Neutrophil (primary cell): ENCODE data around the gene TRABD2A.

Experiments used
- H3K27ac ChIP-seq: fragments of 200-600 bp; sonication (generic); 2 replicates; pipeline ENCODE4 v1.5.1; 2016; ENCODE audit warnings: mild to moderate bottlenecking, moderate library complexity
- H3K27me3 ChIP-seq: fragments of 200-600 bp; sonication (generic); 2 replicates; pipeline ENCODE4 v1.6.0; 2016; ENCODE audit warnings: mild to moderate bottlenecking
- H3K36me3 ChIP-seq: fragments of 200-600 bp; sonication (generic); 2 replicates; pipeline ENCODE4 v1.5.1; 2017
- H3K4me1 ChIP-seq, 2 experiments: fragments of 200-600 bp in 1 of 2; sonication (generic) in 1 of 2; 1 replicate in 1 of 2; 2 replicates in 1 of 2; pipeline versions ENCODE4 v1.5.1 to v1.6.1; 2013 to 2016; ENCODE audit warnings: low read depth in 1 of 2, low read length in 1 of 2, mild to moderate bottlenecking in 1 of 2, moderate library complexity in 1 of 2; ENCODE audit not compliant: control insufficient read depth in 1 of 2, insufficient read depth in 1 of 2
- H3K4me3 ChIP-seq, 2 experiments: fragments of 200-600 bp in 1 of 2; sonication (generic) in 1 of 2; 1 replicate in 1 of 2; 2 replicates in 1 of 2; pipeline ENCODE4 v1.5.1; 2013 to 2016; ENCODE audit warnings: low read depth in 1 of 2, low read length in 1 of 2, mild to moderate bottlenecking in 1 of 2, moderate library complexity in 1 of 2
- H3K9me3 ChIP-seq: fragments of 200-600 bp; sonication (generic); 2 replicates; pipeline ENCODE4 v1.5.1; 2016
- CTCF ChIP-seq: fragments of 200-600 bp; sonication (generic); IDR thresholded peaks from 2 replicates; pipeline ENCODE4 v1.5.1; 2016; ENCODE audit warnings: antibody characterized with exemption

TRABD2A gene

DNA sequence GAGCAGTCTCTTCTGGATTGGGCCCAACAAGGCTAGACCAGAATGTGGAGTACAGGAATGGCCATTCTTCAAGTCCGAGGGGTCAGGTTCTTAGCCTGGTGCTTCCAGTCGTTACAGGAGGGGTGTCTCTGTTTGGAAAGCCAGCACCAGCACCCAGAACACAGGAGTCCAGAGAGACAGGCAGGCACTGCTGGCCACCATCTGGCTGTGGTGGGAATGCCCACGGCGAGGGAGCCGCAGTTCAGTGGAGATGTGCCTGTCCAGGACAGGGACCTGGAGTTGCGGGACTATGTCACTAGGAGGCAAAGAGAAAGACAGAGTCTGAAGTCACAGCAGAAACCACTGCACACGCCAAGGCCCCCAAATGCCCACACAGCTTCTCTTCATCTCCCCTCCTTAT, 59.1 kb downstream of the TRABD2A start:
- Histone ChIP-seq H3K27ac (no peak overlapping the region), H3K36me3 (no peaks in the 10 kb centered on the region), H3K27me3 (no peaks in the 10 kb centered on the region), H3K4me3 (no peak overlapping the region), H3K9me3 (no peaks in the 10 kb centered on the region), H3K4me1 (peaks cover 0 to 10% of the 10 kb centered on the region in 2 experiments)
- no peak for TF ChIP-seq CTCF

- Histone ChIP-seq H3K27ac (no peak overlapping the region), H3K9me3 (no peaks in the 10 kb centered on the region), H3K36me3 (no peaks in the 10 kb centered on the region), H3K27me3 (no peaks in the 10 kb centered on the region), H3K4me3 (no peak overlapping the region), H3K4me1 (peaks cover 0 to 10% of the 10 kb centered on the region in 2 experiments)
- TF ChIP-seq CTCF = no peak
These were observed 63.6 kb downstream of the TRABD2A start for GRCh38 chr2:84817239-84817655.

- no peak for TF ChIP-seq CTCF
- Histone ChIP-seq H3K4me3 (no peak overlapping the region), H3K9me3 (no peaks in the 10 kb centered on the region), H3K36me3 (no peaks in the 10 kb centered on the region), H3K27me3 (no peaks in the 10 kb centered on the region), H3K27ac (no peak overlapping the region), H3K4me1 (peaks cover 0 to 10% of the 10 kb centered on the region in 2 experiments)
These were observed 64.4 kb downstream of the TRABD2A start for GRCh38 chr2:84816426-84817026.

GRCh38 chr2:84815146-84815545, 65.7 kb downstream of the TRABD2A start:
- no peaks in the 10 kb centered on the region for H3K27me3 ChIP-seq
- H3K27ac ChIP-seq = no peak overlapping the region
- no peak overlapping the region for H3K4me3 ChIP-seq
- H3K9me3 ChIP-seq = no peaks in the 10 kb centered on the region
- no peaks in the 10 kb centered on the region for H3K36me3 ChIP-seq
- peaks cover 0 to 10% of the 10 kb centered on the region in 2 experiments for H3K4me1 ChIP-seq
- no peak for TF ChIP-seq CTCF

- Histone ChIP-seq H3K36me3 (no peaks in the 10 kb centered on the region), H3K4me1 (no peaks in the 10 kb centered on the region), H3K9me3 (no peaks in the 10 kb centered on the region), H3K27me3 (no peaks in the 10 kb centered on the region), H3K4me3 (no peak overlapping the region), H3K27ac (no peak overlapping the region)
- TF ChIP-seq CTCF = no peak
These were observed 68.9 kb downstream of the TRABD2A start for GRCh38 chr2:84811839-84812431.
